DND-41 (cell line): ENCODE measurements around the gene MAPK1.

Experiments used
- ATAC-seq: fragments of 200-7000 bp; cut with Tn5 transposase; 3 replicates; pipeline ENCODE4 v1.9.1; 2021; ENCODE audit warnings: low read depth; ENCODE audit not compliant: insufficient read depth
- DNase-seq: peaks from one replicate; pipeline ENCODE4 v3.0.0-alpha.2; 2020
- H2AFZ ChIP-seq: 2 replicates; pipeline ENCODE4 v1.6.0; 2012; ENCODE audit warnings: low read depth, low read length
- H3K27ac ChIP-seq: 2 replicates; pipeline ENCODE4 v1.5.1; 2012; ENCODE audit warnings: low read length, inconsistent platforms
- H3K27me3 ChIP-seq: fragments of 200-600 bp; sonication (generic); 2 replicates; pipeline ENCODE4 v1.6.0; 2012; ENCODE audit warnings: low read length, mild to moderate bottlenecking, inconsistent platforms; ENCODE audit not compliant: insufficient read depth, poor library complexity
- H3K36me3 ChIP-seq: 2 replicates; pipeline ENCODE4 v1.5.1; 2012; ENCODE audit warnings: low read length, inconsistent platforms; ENCODE audit not compliant: insufficient read depth
- H3K4me1 ChIP-seq: 2 replicates; pipeline ENCODE4 v1.5.1; 2012; ENCODE audit warnings: mild to moderate bottlenecking, low read length; ENCODE audit not compliant: insufficient read depth
- H3K4me2 ChIP-seq: 2 replicates; pipeline ENCODE4 v1.6.0; 2012; ENCODE audit warnings: mild to moderate bottlenecking, moderate library complexity, low read length, inconsistent platforms; ENCODE audit not compliant: insufficient read depth
- H3K4me3 ChIP-seq, 2 experiments: fragments of 200-600 bp in 1 of 2; shearing (Covaris generic) in 1 of 2; 2 replicates each; pipeline ENCODE4 v1.5.1; 2012 to 2016; ENCODE audit warnings: inconsistent platforms in 2 of 2, low read length in 2 of 2, mild to moderate bottlenecking in 2 of 2, low read depth in 1 of 2, moderate library complexity in 1 of 2
- H3K79me2 ChIP-seq: 2 replicates; pipeline ENCODE4 v1.6.0; 2012; ENCODE audit warnings: low read length, inconsistent platforms; ENCODE audit not compliant: insufficient read depth
- H3K9ac ChIP-seq: 2 replicates; pipeline ENCODE4 v1.6.0; 2012; ENCODE audit warnings: low read depth, mild to moderate bottlenecking, inconsistent platforms, low read length, moderate library complexity
- H3K9me3 ChIP-seq: 2 replicates; pipeline ENCODE4 v1.5.1; 2012; ENCODE audit warnings: low read length, moderate library complexity, mild to moderate bottlenecking, inconsistent platforms; ENCODE audit not compliant: insufficient read depth, severe bottlenecking
- H4K20me1 ChIP-seq: 2 replicates; pipeline ENCODE4 v1.6.0; 2012; ENCODE audit warnings: low read length; ENCODE audit not compliant: insufficient read depth
- CTCF ChIP-seq: IDR thresholded peaks from 2 replicates; pipeline ENCODE4 v1.5.1; 2012; ENCODE audit warnings: borderline replicate concordance, low read length, moderate library complexity, mild to moderate bottlenecking; ENCODE audit not compliant: poor library complexity, severe bottlenecking; ENCODE audit errors: extremely low read depth
- EZH2 ChIP-seq: IDR thresholded peaks from 3 replicates; pipeline ENCODE4 v1.6.1; 2012; ENCODE audit warnings: borderline replicate concordance, low read depth, mild to moderate bottlenecking, moderate library complexity, low read length, inconsistent platforms; ENCODE audit not compliant: severe bottlenecking

MAPK1 gene

GRCh38 chr22:21760640-21761039, 106.8 kb downstream of the MAPK1 start:
- Histone ChIP-seq H3K27ac (no peak overlapping the region), H3K4me1 (no peaks in the 10 kb centered on the region), H3K79me2 (no peaks in the 10 kb centered on the region), H3K27me3 (no peaks in the 10 kb centered on the region), H3K9ac (no peak overlapping the region), H3K4me2 (no peak overlapping the region), H3K36me3 (peaks cover 74% of the 10 kb centered on the region), H4K20me1 (no peaks in the 10 kb centered on the region), H2AFZ (no peak overlapping the region), H3K9me3 (no peaks in the 10 kb centered on the region), H3K4me3 (no peak overlapping the region)
- DNase-seq (no peak), ATAC-seq (no peak)
- no peak for TF ChIP-seq EZH2
- no peak for TF ChIP-seq CTCF

GRCh38 chr22:21759646-21760376, 107.6 kb downstream of the MAPK1 start:
- Histone ChIP-seq H3K4me2 (no peak overlapping the region), H4K20me1 (no peaks in the 10 kb centered on the region), H3K9me3 (no peaks in the 10 kb centered on the region), H3K4me1 (no peaks in the 10 kb centered on the region), H2AFZ (no peak overlapping the region), H3K9ac (no peak overlapping the region), H3K36me3 (peaks cover 66% of the 10 kb centered on the region), H3K27me3 (no peaks in the 10 kb centered on the region), H3K27ac (no peak overlapping the region), H3K4me3 (no peak overlapping the region), H3K79me2 (no peaks in the 10 kb centered on the region)
- DNase-seq (no peak), ATAC-seq (no peak)
- no peak for TF ChIP-seq EZH2
- TF ChIP-seq CTCF: no peak

GRCh38 chr22:21759093-21759492, 108.4 kb downstream of the MAPK1 start:
- no peaks in the 10 kb centered on the region for H3K9me3 ChIP-seq
- no peak overlapping the region for H3K4me2 ChIP-seq
- DNase-seq: no peak
- H3K27me3 ChIP-seq: no peaks in the 10 kb centered on the region
- no peak overlapping the region for H2AFZ ChIP-seq
- no peak for ATAC-seq
- H4K20me1 ChIP-seq: no peaks in the 10 kb centered on the region
- no peaks in the 10 kb centered on the region for H3K79me2 ChIP-seq
- no peak overlapping the region for H3K9ac ChIP-seq
- H3K4me3 ChIP-seq: no peak overlapping the region
- no peak for TF ChIP-seq CTCF
- peaks cover 59% of the 10 kb centered on the region for H3K36me3 ChIP-seq
- H3K4me1 ChIP-seq: no peaks in the 10 kb centered on the region
- no peak overlapping the region for H3K27ac ChIP-seq
